BE2C (cell line): ENCODE data around the gene MEIS2. TPM values are rescaled to one million over a fixed set of nuclear protein-coding genes. Genes with fewer than 3 reads are reported as not detected.
A peak's percentile ranks its signal among the peaks of the same experiment; 100 is the strongest.

Experiments
- DNase-seq: peaks from one replicate; pipeline ENCODE4 v3.0.0-alpha.2; 2020
- H3K27me3 ChIP-seq: fragments of 250-450 bp; sonication (Bioruptor Pico); 2 replicates; pipeline ENCODE4 v1.5.1; 2020; ENCODE audit warnings: mild to moderate bottlenecking
- H3K36me3 ChIP-seq: fragments of 250-450 bp; sonication (Bioruptor Pico); 2 replicates; pipeline ENCODE4 v1.5.1; 2020; ENCODE audit warnings: mild to moderate bottlenecking
- H3K4me1 ChIP-seq: fragments of 250-450 bp; sonication (Bioruptor Pico); 2 replicates; pipeline ENCODE4 v1.5.1; 2020
- H3K4me3 ChIP-seq: 2 replicates; pipeline ENCODE4 v1.5.1; 2011; ENCODE audit warnings: low read depth, low read length
- H3K9me3 ChIP-seq: fragments of 250-450 bp; sonication (Bioruptor Pico); 2 replicates; pipeline ENCODE4 v1.5.1; 2020
- CTCF ChIP-seq: IDR thresholded peaks from 2 replicates; pipeline ENCODE4 v1.5.1; 2012; ENCODE audit warnings: mild to moderate bottlenecking, low read depth, low read length
- polyA plus RNA-seq: library from polyadenylated mRNA; unstranded; fragments of >200 nt; gene quantifications from one replicate; pipeline ENCODE4 v1.2.1, GENCODE V29; 2012; ENCODE audit warnings: low read depth, missing spikeins; ENCODE audit not compliant: insufficient read length, insufficient read depth

MEIS2 gene
- polyA plus RNA-seq: 57.9 TPM

GRCh38 chr15:37100109-37100965, at the start of gene MEIS2:
Gene MEIS2 (minus strand): TSS chr15:37100549. CDS start chr15:37099466, 1,083 bp downstream.
- Histone ChIP-seq H3K36me3 (peaks cover 20% of the 10 kb centered on the region), H3K9me3 (no peaks in the 10 kb centered on the region), H3K4me1 (0 out of 2 replicates have a peak, but pooled peaks cover 2% of the 10 kb centered on the region), H3K27me3 (no peaks in the 10 kb centered on the region), H3K4me3 (peak within 1 kb of the TSS; percentile 97)
- TF ChIP-seq CTCF: no peak
- DNase-seq: peak; percentile 97

- Histone ChIP-seq H3K36me3 (no peaks in the 10 kb centered on the region), H3K4me3 (no peak overlapping the region), H3K4me1 (no peaks in the 10 kb centered on the region), H3K27me3 (no peaks in the 10 kb centered on the region), H3K9me3 (no peaks in the 10 kb centered on the region)
- TF ChIP-seq CTCF: no peak
- no peak for DNase-seq
Observed at GRCh38 chr15:37149146-37149545, 48.8 kb upstream of the MEIS2 start.

DNA sequence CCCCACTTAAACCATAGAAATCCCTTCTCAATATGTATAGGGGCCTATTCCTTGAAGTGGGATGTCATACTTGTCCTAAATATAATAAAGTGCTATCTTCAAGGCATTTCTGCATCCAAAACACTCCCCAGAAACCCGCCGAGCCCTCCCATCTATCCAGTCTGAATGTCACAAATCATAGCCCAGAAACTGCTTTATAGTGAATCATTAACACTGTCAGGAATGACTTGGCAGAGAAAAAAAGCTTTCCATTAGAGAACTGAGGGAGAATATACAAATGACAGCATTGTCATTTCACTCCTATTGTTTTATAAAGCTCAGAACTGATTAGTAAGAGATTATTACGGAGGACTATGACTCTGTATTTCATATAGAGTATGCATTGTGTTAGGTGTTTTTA, 48.4 kb upstream of the MEIS2 start:
- H3K4me1 ChIP-seq: no peaks in the 10 kb centered on the region
- H3K4me3 ChIP-seq: no peak overlapping the region
- no peaks in the 10 kb centered on the region for H3K36me3 ChIP-seq
- no peaks in the 10 kb centered on the region for H3K27me3 ChIP-seq
- DNase-seq: no peak
- no peaks in the 10 kb centered on the region for H3K9me3 ChIP-seq
- TF ChIP-seq CTCF: no peak

- no peak overlapping the region for H3K4me3 ChIP-seq
- no peaks in the 10 kb centered on the region for H3K27me3 ChIP-seq
- TF ChIP-seq CTCF: no peak
- DNase-seq: no peak
- H3K36me3 ChIP-seq: no peaks in the 10 kb centered on the region
- H3K4me1 ChIP-seq: no peaks in the 10 kb centered on the region
- H3K9me3 ChIP-seq: no peaks in the 10 kb centered on the region
Observed at GRCh38 chr15:37143351-37143750, 43.0 kb upstream of the MEIS2 start.

DNA sequence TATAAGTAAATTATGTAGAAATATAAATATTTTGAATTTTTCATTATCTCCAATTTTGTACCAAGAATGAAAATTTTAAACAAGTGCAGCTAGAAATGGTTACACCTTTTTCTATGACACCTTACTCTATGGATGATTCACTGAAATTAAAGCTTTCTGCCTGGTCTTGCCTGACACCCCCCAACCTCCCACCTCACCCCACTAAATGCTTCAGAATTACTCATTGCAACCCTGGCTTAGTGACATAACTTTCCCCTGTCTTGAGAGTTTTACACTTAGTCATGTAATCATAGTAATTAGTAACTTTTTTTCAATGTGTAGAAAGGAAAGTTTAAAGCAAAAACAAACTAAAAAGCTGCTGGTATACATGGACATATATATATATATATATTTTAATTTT, 42.0 kb upstream of the MEIS2 start:
- H3K4me1 ChIP-seq: no peaks in the 10 kb centered on the region

More for the DNA sequence above, 42.0 kb upstream of the MEIS2 start:
- no peaks in the 10 kb centered on the region for H3K27me3 ChIP-seq
- no peak overlapping the region for H3K4me3 ChIP-seq
- no peaks in the 10 kb centered on the region for H3K9me3 ChIP-seq
- no peak for TF ChIP-seq CTCF
- no peaks in the 10 kb centered on the region for H3K36me3 ChIP-seq
- DNase-seq: no peak
